HG02884 (cell line): ENCODE results near the gene SSX2IP.
"Not testable (repeated sequence)": the region's sequence is repeated elsewhere in the genome, so short reads cannot be mapped to it uniquely, and the experiment has no call there.

Experiments used
- ATAC-seq: cut with Tn5 transposase; IDR thresholded peaks from one replicate; pipeline ENCODE4 v1.9.1; 2021; ENCODE audit warnings: mild to moderate bottlenecking, moderate library complexity; ENCODE audit not compliant: unreplicated experiment

Gene SSX2IP

DNA sequence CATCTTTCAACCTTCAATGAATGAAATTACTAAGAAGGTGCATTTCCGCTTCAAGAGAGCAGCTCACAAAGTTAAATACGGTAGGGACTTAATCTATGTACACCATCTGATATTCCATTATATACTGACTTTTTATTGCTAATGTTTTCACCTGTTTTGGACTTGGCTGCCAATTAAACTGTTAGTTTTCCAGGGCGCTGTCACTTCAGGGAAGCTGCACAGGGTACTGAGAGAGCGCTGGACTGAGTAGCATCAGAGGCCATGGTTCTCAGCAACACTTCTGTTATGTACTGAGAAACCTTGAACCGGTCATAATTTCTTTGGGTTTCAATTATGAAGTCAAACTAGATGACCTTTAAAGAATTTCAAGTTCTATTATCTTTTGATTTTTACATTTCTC lies 8.2 kb downstream of the SSX2IP start:
- no peak for ATAC-seq

DNA sequence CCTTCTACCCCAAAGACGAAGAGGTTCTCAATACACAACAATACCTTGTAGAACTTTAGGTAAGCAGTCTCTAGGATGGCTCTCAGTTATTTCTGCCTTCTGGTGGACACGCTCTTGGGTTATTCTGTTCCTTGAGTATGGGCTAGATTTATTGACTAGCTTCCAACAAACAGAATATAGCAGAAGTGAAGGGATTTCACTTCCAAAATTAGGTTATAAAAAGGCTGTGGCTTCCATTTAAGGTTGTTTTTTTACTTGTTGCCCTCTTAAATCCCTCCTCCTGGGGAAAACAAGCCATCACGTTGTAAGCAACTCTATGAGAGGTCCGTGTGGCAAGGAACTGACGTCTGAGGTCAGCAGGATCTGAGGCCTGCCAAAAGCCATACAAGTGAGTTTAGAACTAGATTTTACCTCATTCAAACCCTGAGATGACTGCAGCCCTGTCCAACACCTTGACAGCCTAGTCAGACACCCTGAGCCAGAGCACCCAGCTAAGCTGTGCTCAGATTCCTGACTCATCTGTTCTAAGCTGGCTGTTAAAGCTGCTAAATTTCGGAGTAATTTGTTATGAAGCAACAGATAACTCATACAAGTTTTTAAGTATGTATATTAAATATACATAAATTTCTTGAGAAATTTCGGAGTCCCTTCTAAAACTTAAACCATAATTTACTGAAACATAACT lies 12.7 kb downstream of the SSX2IP start:
- ATAC-seq: no peak

DNA sequence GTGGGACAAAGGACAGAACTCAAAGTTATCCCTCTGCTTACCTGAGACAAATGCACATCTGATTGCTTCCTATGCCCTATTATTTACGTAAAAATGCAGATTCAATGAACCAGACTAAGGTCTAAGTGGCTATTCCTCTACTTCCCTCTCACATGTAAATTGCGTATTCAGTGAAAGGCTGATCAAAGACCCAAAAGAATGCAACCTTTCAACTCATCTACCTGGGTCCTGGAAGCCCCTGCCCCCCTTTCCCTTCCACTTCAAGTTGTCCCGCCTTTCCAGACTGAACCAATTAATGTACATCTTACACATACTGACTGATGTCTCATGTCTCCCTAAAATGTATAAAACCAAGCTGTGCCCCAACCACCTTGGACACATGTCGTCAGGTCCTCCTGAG lies 14.6 kb downstream of the SSX2IP start:
- ATAC-seq: no peak

DNA sequence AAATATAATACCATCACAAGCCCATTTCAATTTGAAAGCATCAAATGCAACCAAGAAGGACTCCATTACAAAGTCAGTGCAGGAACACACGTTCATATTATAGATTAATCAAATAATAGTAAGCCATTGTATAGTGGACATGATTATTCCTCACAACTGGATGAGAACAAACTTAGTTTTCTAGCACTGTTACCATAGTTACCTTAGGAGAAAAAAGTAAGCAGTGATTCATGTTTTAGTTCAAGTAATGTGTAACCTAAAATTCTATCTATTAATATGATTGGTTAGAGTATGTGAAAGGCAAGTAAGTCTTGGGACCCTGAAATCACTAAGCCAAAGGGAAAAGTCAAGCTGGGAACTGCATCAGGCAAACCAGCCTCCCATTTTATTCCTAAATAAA lies 15.2 kb downstream of the SSX2IP start:
- ATAC-seq: no peak

GRCh38 chr1:84674705-84675104 lies 15.6 kb downstream of the SSX2IP start:
- no peak for ATAC-seq

- ATAC-seq: no peak
Measured at GRCh38 chr1:84674021-84674420, 16.2 kb downstream of the SSX2IP start.

- no peak for ATAC-seq
Measured at GRCh38 chr1:84672080-84672854, 18.0 kb downstream of the SSX2IP start.

DNA sequence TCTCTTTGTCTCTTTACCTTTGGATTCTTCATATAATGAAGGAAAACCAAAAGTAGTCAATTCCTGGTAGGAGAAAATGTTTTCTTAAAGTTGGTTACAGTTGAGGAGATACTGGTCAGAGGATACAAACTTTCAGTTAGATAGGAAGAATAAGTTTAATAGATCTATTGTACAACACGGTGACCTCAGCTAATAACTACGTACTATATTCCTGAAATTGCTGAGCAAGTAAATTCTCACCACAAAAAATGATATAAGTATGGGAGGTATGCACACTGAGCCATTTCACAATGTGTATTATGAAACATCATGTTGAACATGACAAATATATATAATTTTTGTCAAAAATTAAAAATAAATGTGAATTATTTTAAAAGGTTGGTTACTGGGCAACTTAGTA lies 20.4 kb downstream of the SSX2IP start:
- ATAC-seq: no peak

GRCh38 chr1:84668185-84668584 lies 22.1 kb downstream of the SSX2IP start:
- no peak for ATAC-seq

DNA sequence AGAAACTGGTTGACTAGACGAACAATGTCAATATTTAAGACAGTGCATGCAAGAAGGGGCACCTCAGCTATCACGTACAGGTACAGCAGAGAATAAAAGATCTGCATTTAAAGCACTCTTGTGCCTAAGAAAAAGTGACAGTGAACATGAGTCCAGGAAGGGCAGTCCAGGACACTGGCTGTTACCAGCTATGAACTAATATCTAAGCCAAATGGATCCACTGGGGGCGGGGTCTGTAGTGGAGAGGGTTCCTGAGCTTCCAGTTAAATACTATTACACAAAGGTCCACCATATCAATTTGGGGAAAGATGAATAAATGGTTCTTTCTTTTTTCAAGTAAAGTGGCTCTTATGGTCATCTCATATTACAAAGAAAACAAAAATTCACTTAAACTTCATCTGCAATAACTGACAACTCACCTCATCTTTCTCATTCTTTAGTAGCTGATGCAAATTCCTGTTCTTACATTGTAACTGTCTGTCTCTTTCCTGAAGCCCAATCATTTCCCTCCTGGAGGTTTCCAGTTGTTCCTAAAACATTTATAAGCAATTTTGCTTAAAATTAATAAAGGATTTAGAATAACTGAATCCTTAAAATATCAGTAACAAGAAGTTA lies 24.5 kb downstream of the SSX2IP start:
- no peak for ATAC-seq

DNA sequence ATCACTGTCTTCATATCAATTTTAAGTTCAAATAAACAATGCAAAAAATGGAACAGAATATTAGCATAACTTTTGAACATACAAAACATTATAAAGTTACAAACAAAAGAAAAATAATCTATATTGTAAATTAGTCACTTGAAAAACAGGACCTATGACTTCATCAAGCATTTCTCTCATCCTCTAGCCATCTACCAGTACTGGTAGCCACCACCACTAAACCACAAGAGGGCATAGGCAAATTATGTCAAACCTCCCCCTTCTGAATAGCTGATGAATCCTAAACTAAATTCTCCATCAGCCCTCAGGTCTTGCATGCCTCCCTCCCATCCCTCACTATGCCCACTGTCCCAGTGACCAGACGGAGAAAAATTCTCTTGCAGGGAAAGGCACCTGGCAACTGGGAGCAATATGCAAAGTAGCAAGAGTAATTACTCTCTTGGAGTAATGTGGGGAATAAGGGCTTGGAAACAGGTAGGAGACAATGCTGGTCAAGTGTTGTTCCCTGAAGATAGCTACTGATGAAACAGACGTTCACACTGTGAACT lies 37.1 kb downstream of the SSX2IP start:
- ATAC-seq: no peak

DNA sequence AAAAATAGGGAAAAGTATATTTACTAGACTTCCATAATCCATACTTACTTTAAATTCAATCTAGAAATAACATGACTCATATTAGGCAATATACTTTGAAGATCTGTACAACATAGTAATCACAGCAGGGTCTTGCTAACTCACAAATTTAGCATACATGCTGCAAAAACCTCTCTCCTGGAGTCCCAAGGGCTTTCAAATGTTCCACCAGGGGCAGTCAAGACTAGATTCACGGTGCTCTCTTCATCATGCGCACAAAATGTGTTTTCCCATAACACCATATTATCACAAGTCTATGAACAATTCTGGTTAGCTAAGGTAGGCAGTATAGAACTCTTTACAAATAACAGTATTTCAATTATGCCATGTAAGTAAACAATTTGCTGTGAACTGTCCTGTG lies 45.8 kb downstream of the SSX2IP start:
- ATAC-seq: no peak

- no peak for ATAC-seq
Measured at GRCh38 chr1:84643183-84643582, 47.1 kb downstream of the SSX2IP start.

DNA sequence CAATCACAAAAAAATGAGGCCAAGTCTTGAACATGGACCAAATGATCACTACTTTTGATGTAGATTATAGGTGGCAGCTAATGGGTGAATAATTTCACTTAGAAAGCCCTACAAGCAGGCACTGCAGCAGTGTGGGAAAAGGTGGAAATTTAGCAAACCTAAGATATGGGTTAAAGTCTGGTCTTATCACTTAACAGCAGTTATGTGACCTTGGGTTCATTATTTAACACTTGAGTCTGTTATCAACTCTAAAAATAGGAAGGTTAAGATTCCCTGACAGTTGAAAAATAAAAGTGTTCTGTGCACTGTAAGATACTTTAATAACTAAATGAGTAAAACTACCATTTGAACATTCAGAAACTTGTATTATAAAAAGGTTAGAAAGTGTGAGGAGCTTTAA lies 47.5 kb downstream of the SSX2IP start:
- no peak for ATAC-seq

DNA sequence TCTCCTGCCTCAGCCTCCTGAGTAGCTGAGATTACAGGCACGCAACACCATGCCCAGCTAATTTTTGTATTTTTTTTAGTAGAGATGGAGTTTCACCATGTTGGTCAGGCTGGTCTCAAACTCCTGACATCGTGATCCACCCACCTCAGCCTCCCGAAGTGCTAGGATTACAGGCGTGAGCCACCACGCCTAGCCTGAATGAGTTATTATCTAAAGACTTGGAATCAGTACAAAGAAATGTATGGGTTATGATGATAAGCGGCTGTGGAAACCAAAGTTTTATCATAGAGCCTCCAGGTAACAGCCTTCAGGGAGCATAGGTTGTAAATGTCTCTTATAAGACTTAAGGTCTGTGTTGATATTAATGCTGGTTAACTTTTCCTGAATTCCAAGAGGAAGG lies 50.5 kb downstream of the SSX2IP start:
- ATAC-seq: not testable (repeated sequence)

DNA sequence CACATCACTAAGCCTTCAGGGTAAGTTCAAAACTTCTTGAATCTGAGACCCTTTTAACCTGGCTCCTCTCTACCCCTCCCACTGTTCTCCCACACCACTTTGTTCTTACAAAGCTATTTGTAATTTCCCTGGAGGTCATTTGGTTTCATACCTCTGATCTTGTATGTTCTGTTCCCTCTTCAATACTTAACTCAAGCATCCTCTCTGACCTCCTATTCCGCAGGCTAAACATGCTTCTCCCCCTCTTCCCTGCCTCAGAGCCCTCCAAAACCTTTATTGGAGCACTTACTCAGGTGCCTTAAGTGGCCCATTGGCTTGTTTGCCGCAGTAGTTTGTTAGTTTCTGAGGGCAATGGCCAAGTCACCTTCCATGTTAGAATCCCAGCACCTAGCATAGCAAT lies 54.8 kb downstream of the SSX2IP start:
- ATAC-seq: no peak

- no peak for ATAC-seq
Measured at GRCh38 chr1:84634536-84635205, 55.6 kb downstream of the SSX2IP start.

DNA sequence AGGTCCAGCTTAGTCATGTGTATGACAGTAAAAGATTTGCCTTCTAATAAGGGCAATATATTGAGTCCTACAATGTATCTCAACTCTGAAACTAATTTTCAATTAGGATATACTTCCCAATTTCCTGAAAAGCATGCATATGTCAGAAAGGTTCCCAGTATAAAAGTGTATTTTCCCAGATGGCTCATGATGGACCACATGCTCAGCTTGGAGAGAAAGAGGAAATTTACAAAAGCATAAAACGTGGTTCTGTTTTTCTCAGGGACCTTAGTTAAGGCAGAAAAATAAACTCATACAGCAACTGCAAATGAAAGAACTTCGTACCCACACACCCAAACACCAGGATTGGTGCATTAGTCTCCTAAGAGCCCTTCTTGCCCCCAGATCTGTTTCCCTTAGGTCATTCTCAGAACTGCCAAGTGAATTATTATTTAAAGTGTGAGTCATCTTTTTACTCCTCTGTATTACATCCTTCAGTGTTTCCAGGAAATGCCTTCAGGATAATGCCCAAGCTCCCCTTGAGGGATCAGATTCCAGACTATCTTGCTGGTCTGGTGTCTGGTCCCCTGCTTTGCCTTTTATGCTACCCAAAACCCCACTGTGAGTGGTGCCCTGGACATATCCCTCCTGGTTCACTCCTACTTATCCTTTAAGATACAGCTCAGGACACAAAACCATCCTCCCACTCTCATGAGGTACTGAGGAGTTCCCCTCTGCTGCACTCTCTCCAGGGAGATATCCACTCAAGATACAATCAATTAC lies 57.4 kb downstream of the SSX2IP start:
- ATAC-seq: no peak

DNA sequence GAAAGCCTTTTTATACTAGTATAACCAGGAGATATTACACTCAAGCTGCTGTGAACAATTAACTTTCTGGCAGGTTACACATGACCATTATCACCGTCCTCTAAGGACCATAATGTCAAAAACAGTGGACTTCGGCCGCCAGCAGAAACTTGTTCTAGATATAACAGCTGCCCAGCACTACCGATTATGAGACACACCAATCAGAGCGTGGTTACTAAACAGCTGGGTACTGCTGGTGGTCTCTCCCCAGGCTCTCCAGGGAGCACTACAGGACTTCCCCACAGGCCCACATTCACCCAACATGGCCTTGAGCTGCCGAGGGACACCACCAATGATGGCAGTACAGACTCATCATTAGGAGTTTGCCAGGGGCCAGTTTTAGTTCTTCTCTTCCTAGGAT lies 58.1 kb downstream of the SSX2IP start:
- no peak for ATAC-seq

GRCh38 chr1:84624876-84625275 lies 65.4 kb downstream of the SSX2IP start:
- no peak for ATAC-seq

- ATAC-seq: no peak
Measured at GRCh38 chr1:84621553-84621952, 68.7 kb downstream of the SSX2IP start.
